GM23338 (cell line): Measurements from ENCODE around the gene SMIM14. TPM values are rescaled to one million over a fixed set of nuclear protein-coding genes. Genes with fewer than 3 reads are reported as not detected.

Experiments
- ATAC-seq: fragments of 200-7000 bp; cut with Tn5 transposase; 3 replicates; pipeline ENCODE4 v1.9.1; 2020
- DNase-seq: peaks from one replicate; pipeline ENCODE4 v3.0.0-alpha.2; 2015; ENCODE audit warnings: low spot score
- H2AFZ ChIP-seq: fragments of 200-600 bp; sonication (generic); 2 replicates; pipeline ENCODE4 v1.8.0; 2016; ENCODE audit warnings: antibody characterized with exemption, mild to moderate bottlenecking, moderate library complexity
- H3F3A ChIP-seq: fragments of 200-600 bp; sonication (generic); replicated peaks from 2 replicates; pipeline ENCODE4 v1.8.0; 2017; ENCODE audit warnings: antibody characterized with exemption, mixed run types, low read depth
- H3K27ac ChIP-seq: fragments of 200-600 bp; sonication (generic); 2 replicates; pipeline ENCODE4 v1.6.1; 2016; ENCODE audit warnings: low read depth
- H3K27me3 ChIP-seq: fragments of 200-600 bp; sonication (generic); 2 replicates; pipeline ENCODE4 v1.8.0; 2016; ENCODE audit warnings: mild to moderate bottlenecking, mixed run types, moderate library complexity; ENCODE audit not compliant: insufficient read depth
- H3K36me3 ChIP-seq: fragments of 200-600 bp; sonication (generic); 2 replicates; pipeline ENCODE4 v1.8.0; 2016; ENCODE audit warnings: mild to moderate bottlenecking; ENCODE audit not compliant: insufficient read depth
- H3K4me1 ChIP-seq: fragments of 200-600 bp; sonication (generic); 2 replicates; pipeline ENCODE4 v1.8.0; 2016; ENCODE audit warnings: mild to moderate bottlenecking, moderate library complexity; ENCODE audit not compliant: insufficient read depth
- H3K4me2 ChIP-seq: fragments of 200-600 bp; sonication (generic); 2 replicates; pipeline ENCODE4 v1.7.1; 2017; ENCODE audit warnings: mixed run types
- H3K4me3 ChIP-seq: fragments of 200-600 bp; sonication (generic); 2 replicates; pipeline ENCODE4 v1.6.1; 2016; ENCODE audit warnings: mixed run types
- H3K79me2 ChIP-seq: fragments of 200-600 bp; sonication (generic); replicated peaks from 2 replicates; pipeline ENCODE4 v1.8.0; 2017; ENCODE audit warnings: mild to moderate bottlenecking; ENCODE audit not compliant: insufficient read depth
- H3K9me2 ChIP-seq: fragments of 200-600 bp; sonication (generic); 2 replicates; pipeline ENCODE4 v1.8.0; 2017; ENCODE audit not compliant: insufficient read depth
- H4K20me1 ChIP-seq: fragments of 200-600 bp; sonication (generic); replicated peaks from 2 replicates; pipeline ENCODE4 v1.8.0; 2017; ENCODE audit warnings: mild to moderate bottlenecking; ENCODE audit not compliant: insufficient read depth
- H3K27ac Mint-ChIP-seq: 2 replicates; pipeline ENCODE4 v1.8.0; 2020; ENCODE audit warnings: inconsistent platforms, mild to moderate bottlenecking, moderate library complexity, mixed read lengths
- H3K27me3 Mint-ChIP-seq: 3 replicates; pipeline ENCODE4 v1.8.0; 2022; ENCODE audit warnings: low read depth, mild to moderate bottlenecking, moderate library complexity, mixed read lengths, inconsistent platforms; ENCODE audit not compliant: insufficient read depth, poor library complexity
- H3K36me3 Mint-ChIP-seq: 3 replicates; pipeline ENCODE4 v1.8.0; 2021; ENCODE audit warnings: low read depth, mild to moderate bottlenecking, inconsistent platforms, moderate library complexity, mixed read lengths
- H3K4me1 Mint-ChIP-seq: 3 replicates; pipeline ENCODE4 v1.8.0; 2020; ENCODE audit warnings: mild to moderate bottlenecking, inconsistent platforms, mixed read lengths
- H3K4me3 Mint-ChIP-seq: 3 replicates; pipeline ENCODE4 v1.8.0; 2021; ENCODE audit warnings: moderate library complexity, mild to moderate bottlenecking, inconsistent platforms, mixed read lengths
- H3K9me3 Mint-ChIP-seq: 3 replicates; pipeline ENCODE4 v1.8.0; 2020; ENCODE audit warnings: moderate library complexity, mild to moderate bottlenecking, inconsistent platforms, mixed read lengths
- CTCF ChIP-seq, 2 experiments: fragments of 200-600 bp in 1 of 2; sonication (generic) in 1 of 2; conservative IDR thresholded peaks; 2 replicates each; pipeline versions ENCODE4 v1.5.1 to v1.6.1; 2016 to 2017; ENCODE audit warnings: antibody characterized with exemption in 2 of 2, low read depth in 2 of 2, mild to moderate bottlenecking in 2 of 2, moderate library complexity in 1 of 2
- POLR2AphosphoS5 ChIP-seq: IDR thresholded peaks from 2 replicates; pipeline ENCODE4 v1.6.1; 2016; ENCODE audit warnings: antibody characterized with exemption, low read depth
- STAT1 ChIP-seq: IDR thresholded peaks from one replicate; pipeline ENCODE4 v1.6.1; 2016; ENCODE audit warnings: antibody characterized with exemption; ENCODE audit not compliant: unreplicated experiment
- ZNF331 ChIP-seq: fragments of 250-450 bp; sonication (Bioruptor Pico); IDR thresholded peaks from 2 replicates; pipeline ENCODE4 v1.5.0; 2020; ENCODE audit warnings: low read depth, mild to moderate bottlenecking, moderate library complexity
- polyA plus RNA-seq: library from polyadenylated mRNA; unstranded; fragments of >200 nt; fragmentation: Nextera tagmentation; extraction: Ambion mirVana; gene quantifications from 2 replicates; pipeline ENCODE4 v1.2.1, GENCODE V29; 2016
- total RNA-seq: library from RNA; depleted of rRNA; stranded (reverse); fragments of >200 nt; shearing (Covaris generic); gene quantifications from 2 replicates; pipeline ENCODE4 v1.2.3, GENCODE V29; 2014
- TF ChIP-seq, protein P1 (sequence below): fragments of 250-450 bp; sonication (Bioruptor Pico); IDR thresholded peaks from 2 replicates; pipeline ENCODE4 v1.5.0; 2020; ENCODE audit warnings: mild to moderate bottlenecking, moderate library complexity
- TF ChIP-seq, protein P2 (sequence below): IDR thresholded peaks from 2 replicates; pipeline ENCODE4 v1.6.1; 2016; ENCODE audit warnings: antibody characterized with exemption

The SMIM14 gene
- total and polyA plus RNA-seq, 2 experiments from 2014 or later: 29.0 to 52.6 TPM

DNA sequence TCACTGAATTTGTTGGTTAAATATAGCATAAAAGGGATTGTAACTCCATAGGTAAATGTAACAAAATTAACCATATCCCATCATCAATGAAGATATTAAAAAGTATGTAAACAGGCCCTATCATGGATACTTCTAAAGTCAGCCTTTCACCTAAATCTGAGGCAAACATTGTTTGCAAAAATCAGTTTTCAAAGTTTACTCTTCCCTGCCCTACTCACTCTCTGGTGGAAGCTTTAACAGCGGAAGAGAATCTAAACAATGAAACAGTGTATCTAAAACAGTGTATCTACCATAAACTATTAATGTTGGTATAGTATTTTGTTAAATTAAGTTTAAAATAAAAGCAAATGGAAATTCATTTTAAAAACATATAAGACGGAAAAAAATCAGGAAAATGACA lies 21.1 kb downstream of the SMIM14 start (continued):
- TF ChIP-seq, protein P1, sequence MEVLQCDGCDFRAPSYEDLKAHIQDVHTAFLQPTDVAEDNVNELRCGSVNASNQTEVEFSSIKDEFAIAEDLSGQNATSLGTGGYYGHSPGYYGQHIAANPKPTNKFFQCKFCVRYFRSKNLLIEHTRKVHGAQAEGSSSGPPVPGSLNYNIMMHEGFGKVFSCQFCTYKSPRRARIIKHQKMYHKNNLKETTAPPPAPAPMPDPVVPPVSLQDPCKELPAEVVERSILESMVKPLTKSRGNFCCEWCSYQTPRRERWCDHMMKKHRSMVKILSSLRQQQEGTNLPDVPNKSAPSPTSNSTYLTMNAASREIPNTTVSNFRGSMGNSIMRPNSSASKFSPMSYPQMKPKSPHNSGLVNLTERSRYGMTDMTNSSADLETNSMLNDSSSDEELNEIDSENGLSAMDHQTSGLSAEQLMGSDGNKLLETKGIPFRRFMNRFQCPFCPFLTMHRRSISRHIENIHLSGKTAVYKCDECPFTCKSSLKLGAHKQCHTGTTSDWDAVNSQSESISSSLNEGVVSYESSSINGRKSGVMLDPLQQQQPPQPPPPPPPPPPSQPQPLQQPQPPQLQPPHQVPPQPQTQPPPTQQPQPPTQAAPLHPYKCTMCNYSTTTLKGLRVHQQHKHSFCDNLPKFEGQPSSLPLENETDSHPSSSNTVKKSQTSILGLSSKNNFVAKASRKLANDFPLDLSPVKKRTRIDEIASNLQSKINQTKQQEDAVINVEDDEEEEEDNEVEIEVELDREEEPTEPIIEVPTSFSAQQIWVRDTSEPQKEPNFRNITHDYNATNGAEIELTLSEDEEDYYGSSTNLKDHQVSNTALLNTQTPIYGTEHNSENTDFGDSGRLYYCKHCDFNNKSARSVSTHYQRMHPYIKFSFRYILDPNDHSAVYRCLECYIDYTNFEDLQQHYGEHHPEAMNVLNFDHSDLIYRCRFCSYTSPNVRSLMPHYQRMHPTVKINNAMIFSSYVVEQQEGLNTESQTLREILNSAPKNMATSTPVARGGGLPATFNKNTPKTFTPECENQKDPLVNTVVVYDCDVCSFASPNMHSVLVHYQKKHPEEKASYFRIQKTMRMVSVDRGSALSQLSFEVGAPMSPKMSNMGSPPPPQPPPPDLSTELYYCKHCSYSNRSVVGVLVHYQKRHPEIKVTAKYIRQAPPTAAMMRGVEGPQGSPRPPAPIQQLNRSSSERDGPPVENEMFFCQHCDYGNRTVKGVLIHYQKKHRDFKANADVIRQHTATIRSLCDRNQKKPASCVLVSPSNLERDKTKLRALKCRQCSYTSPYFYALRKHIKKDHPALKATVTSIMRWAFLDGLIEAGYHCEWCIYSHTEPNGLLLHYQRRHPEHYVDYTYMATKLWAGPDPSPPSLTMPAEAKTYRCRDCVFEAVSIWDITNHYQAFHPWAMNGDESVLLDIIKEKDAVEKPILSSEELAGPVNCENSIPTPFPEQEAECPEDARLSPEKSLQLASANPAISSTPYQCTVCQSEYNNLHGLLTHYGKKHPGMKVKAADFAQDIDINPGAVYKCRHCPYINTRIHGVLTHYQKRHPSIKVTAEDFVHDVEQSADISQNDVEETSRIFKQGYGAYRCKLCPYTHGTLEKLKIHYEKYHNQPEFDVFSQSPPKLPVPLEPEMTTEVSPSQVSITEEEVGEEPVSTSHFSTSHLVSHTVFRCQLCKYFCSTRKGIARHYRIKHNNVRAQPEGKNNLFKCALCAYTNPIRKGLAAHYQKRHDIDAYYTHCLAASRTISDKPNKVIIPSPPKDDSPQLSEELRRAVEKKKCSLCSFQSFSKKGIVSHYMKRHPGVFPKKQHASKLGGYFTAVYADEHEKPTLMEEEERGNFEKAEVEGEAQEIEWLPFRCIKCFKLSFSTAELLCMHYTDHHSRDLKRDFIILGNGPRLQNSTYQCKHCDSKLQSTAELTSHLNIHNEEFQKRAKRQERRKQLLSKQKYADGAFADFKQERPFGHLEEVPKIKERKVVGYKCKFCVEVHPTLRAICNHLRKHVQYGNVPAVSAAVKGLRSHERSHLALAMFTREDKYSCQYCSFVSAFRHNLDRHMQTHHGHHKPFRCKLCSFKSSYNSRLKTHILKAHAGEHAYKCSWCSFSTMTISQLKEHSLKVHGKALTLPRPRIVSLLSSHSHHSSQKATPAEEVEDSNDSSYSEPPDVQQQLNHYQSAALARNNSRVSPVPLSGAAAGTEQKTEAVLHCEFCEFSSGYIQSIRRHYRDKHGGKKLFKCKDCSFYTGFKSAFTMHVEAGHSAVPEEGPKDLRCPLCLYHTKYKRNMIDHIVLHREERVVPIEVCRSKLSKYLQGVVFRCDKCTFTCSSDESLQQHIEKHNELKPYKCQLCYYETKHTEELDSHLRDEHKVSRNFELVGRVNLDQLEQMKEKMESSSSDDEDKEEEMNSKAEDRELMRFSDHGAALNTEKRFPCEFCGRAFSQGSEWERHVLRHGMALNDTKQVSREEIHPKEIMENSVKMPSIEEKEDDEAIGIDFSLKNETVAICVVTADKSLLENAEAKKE: no peak
- TF ChIP-seq STAT1 (no peak), CTCF (conservative IDR thresholded peaks at IDR 0.05; ENCODE audit: low read depth in 2 of 2) (no peak), POLR2AphosphoS5 (no peak)
- TF ChIP-seq, protein P2, sequence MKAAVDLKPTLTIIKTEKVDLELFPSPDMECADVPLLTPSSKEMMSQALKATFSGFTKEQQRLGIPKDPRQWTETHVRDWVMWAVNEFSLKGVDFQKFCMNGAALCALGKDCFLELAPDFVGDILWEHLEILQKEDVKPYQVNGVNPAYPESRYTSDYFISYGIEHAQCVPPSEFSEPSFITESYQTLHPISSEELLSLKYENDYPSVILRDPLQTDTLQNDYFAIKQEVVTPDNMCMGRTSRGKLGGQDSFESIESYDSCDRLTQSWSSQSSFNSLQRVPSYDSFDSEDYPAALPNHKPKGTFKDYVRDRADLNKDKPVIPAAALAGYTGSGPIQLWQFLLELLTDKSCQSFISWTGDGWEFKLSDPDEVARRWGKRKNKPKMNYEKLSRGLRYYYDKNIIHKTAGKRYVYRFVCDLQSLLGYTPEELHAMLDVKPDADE: no peak

GRCh38 chr4:39616651-39617050 lies 22.0 kb downstream of the SMIM14 start:
- Histone ChIP-seq H3K27me3 (no peaks in the 10 kb centered on the region), H3K4me1 (peaks cover 13% of the 10 kb centered on the region), H3K4me3 (no peak overlapping the region), H3F3A (no peaks in the 10 kb centered on the region; the same call in 1 of the 2 replicates), H3K36me3 (no peaks in the 10 kb centered on the region), H3K4me2 (no peak overlapping the region), H3K79me2 (no peaks in the 10 kb centered on the region; the same call in 1 of the 2 replicates), H3K27ac (no peak overlapping the region), H3K9me2 (no peaks in the 10 kb centered on the region), H4K20me1 (no peaks in the 10 kb centered on the region), H2AFZ (no peak overlapping the region)
- Mint-ChIP-seq H3K36me3 (no peaks in the 10 kb centered on the region; the same call in 2 of the 3 replicates), H3K27ac (no peak overlapping the region), H3K27me3 (peaks cover 1% of the 10 kb centered on the region), H3K4me3 (no peak overlapping the region), H3K4me1 (peaks cover 29% of the 10 kb centered on the region), H3K9me3 (no peaks in the 10 kb centered on the region)
- ATAC-seq (no peak), DNase-seq (no peak)
- TF ChIP-seq, protein P1: no peak
- TF ChIP-seq ZNF331 (no peak), POLR2AphosphoS5 (no peak)
